ENCODE results near the gene L3MBTL4. TPM values are rescaled to one million over a fixed set of nuclear protein-coding genes. Genes with fewer than 3 reads are reported as not detected.

The L3MBTL4 gene
- total and polyA plus RNA-seq, 4 donors = 2.3 to 15.0 (median 5.0) TPM

GRCh38 chr18:6010284-6010683, 404.4 kb downstream of the L3MBTL4 start:
- Histone ChIP-seq H3K4me1 (ENCODE audit: control insufficient read depth in 4 of 4, insufficient read depth in 4 of 4, low read length in 3 of 4) (peaks cover 0 to 1% (median 0%) of the 10 kb centered on the region in 4 donors), H3K9me3 (ENCODE audit: control insufficient read depth in 4 of 4, low read length in 3 of 4) (no peaks in the 10 kb centered on the region), H3K4me3 (ENCODE audit: low read depth in 1 of 3, low read length in 3 of 3) (no peak overlapping the region), H3K27ac (ENCODE audit: low read depth in 1 of 2, low read length in 2 of 2) (no peak overlapping the region), H3K9ac (ENCODE audit: low read depth in 1 of 2, low read length in 2 of 2) (no peak overlapping the region), H3K27me3 (ENCODE audit: control insufficient read depth in 4 of 4, insufficient read depth in 4 of 4, low read length in 3 of 4) (no peaks in the 10 kb centered on the region), H3K36me3 (ENCODE audit: control insufficient read depth in 4 of 4, insufficient read depth in 3 of 4, low read depth in 1 of 4, low read length in 3 of 4) (no peaks in the 10 kb centered on the region)
- TF ChIP-seq HNF4G (IDR thresholded peaks at IDR 0.05) (no peak), YY1 (IDR thresholded peaks at IDR 0.05) (no peak), REST (IDR thresholded peaks at IDR 0.05) (no peak), FOXA2 (IDR thresholded peaks at IDR 0.05) (no peak), TAF1 (conservative IDR thresholded peaks at IDR 0.05) (no peak), EGR1 (IDR thresholded peaks at IDR 0.05; ENCODE audit: low read depth in 2 of 2) (no peak), GABPA (IDR thresholded peaks at IDR 0.05 in 1 of 2, conservative IDR thresholded peaks at IDR 0.05 in 1 of 2) (no peak), RXRA (IDR thresholded peaks at IDR 0.05) (no peak), MAX (IDR thresholded peaks at IDR 0.05) (no peak), ZBTB33 (IDR thresholded peaks at IDR 0.05) (no peak), SP1 (IDR thresholded peaks at IDR 0.05) (no peak), ATF3 (IDR thresholded peaks at IDR 0.05) (no peak), CTCF (IDR thresholded peaks at IDR 0.05; ENCODE audit: low read depth, low read length, missing input control) (no peak), RAD21 (IDR thresholded peaks at IDR 0.05) (no peak), HNF4A (conservative IDR thresholded peaks at IDR 0.05) (no peak)
- no peak for DNase-seq (ENCODE audit: low spot score)
- 94% methylated on average over 5 of the region's 5 CpGs for WGBS

GRCh38 chr18:6009756-6010155, 405.0 kb downstream of the L3MBTL4 start:
- WGBS = 87% methylated on average over 4 of the region's 4 CpGs
- H3K36me3 ChIP-seq (ENCODE audit: control insufficient read depth in 4 of 4, insufficient read depth in 3 of 4, low read depth in 1 of 4, low read length in 3 of 4) = no peaks in the 10 kb centered on the region
- no peaks in the 10 kb centered on the region for H3K9me3 ChIP-seq (ENCODE audit: control insufficient read depth in 4 of 4, low read length in 3 of 4)
- H3K27ac ChIP-seq (ENCODE audit: low read depth in 1 of 2, low read length in 2 of 2) = no peak overlapping the region
- peaks cover 0 to 1% (median 0%) of the 10 kb centered on the region in 4 donors for H3K4me1 ChIP-seq (ENCODE audit: control insufficient read depth in 4 of 4, insufficient read depth in 4 of 4, low read length in 3 of 4)
- H3K9ac ChIP-seq (ENCODE audit: low read depth in 1 of 2, low read length in 2 of 2) = no peak overlapping the region
- no peak for DNase-seq (ENCODE audit: low spot score)
- H3K27me3 ChIP-seq (ENCODE audit: control insufficient read depth in 4 of 4, insufficient read depth in 4 of 4, low read length in 3 of 4) = no peaks in the 10 kb centered on the region
- TF ChIP-seq GABPA (IDR thresholded peaks at IDR 0.05 in 1 of 2, conservative IDR thresholded peaks at IDR 0.05 in 1 of 2) = no peak
- H3K4me3 ChIP-seq (ENCODE audit: low read depth in 1 of 3, low read length in 3 of 3) = no peak overlapping the region

Measured in liver (tissue), 9 donors.